PFSK-1 (cell line): ENCODE measurements around the gene MCM5.

Source experiments
- FOXP2 ChIP-seq: optimal IDR thresholded peaks from 2 replicates; pipeline ENCODE3; 2011; ENCODE audit warnings: borderline replicate concordance, control low read depth, inconsistent platforms; ENCODE audit not compliant: insufficient read depth; ENCODE audit errors: extremely low read length, extremely low read depth
- POLR2AphosphoS5 ChIP-seq: IDR thresholded peaks from 2 replicates; pipeline ENCODE4 v1.6.1; 2012; ENCODE audit warnings: low read depth, mild to moderate bottlenecking, control low read depth, low read length, moderate library complexity
- REST ChIP-seq, 2 experiments: IDR thresholded peaks; 2 replicates each; pipeline versions ENCODE4 v1.6.1 to v1.8.0; 2011 to 2012; ENCODE audit warnings: low read depth in 2 of 2, low read length in 2 of 2, control low read depth in 1 of 2, inconsistent platforms in 1 of 2, mild to moderate bottlenecking in 1 of 2, moderate library complexity in 1 of 2; ENCODE audit not compliant: insufficient read depth in 1 of 2
- SIN3A ChIP-seq: IDR thresholded peaks from 2 replicates; pipeline ENCODE4 v1.6.1; 2012; ENCODE audit warnings: mild to moderate bottlenecking, low read length, moderate library complexity, borderline replicate concordance; ENCODE audit not compliant: insufficient read depth
- TAF1 ChIP-seq: IDR thresholded peaks from 2 replicates; pipeline ENCODE4 v1.6.1; 2012; ENCODE audit warnings: low read length, control low read depth, borderline replicate concordance; ENCODE audit not compliant: insufficient read depth

Gene MCM5

GRCh38 chr22:35448523-35448922 is 48.6 kb downstream of the MCM5 start:
- no peak for TF ChIP-seq REST (IDR thresholded peaks at IDR 0.05; ENCODE audit: insufficient read depth in 1 of 2, low read depth in 2 of 2, low read length in 2 of 2)
- no peak for TF ChIP-seq FOXP2
- no peak for TF ChIP-seq POLR2AphosphoS5

DNA sequence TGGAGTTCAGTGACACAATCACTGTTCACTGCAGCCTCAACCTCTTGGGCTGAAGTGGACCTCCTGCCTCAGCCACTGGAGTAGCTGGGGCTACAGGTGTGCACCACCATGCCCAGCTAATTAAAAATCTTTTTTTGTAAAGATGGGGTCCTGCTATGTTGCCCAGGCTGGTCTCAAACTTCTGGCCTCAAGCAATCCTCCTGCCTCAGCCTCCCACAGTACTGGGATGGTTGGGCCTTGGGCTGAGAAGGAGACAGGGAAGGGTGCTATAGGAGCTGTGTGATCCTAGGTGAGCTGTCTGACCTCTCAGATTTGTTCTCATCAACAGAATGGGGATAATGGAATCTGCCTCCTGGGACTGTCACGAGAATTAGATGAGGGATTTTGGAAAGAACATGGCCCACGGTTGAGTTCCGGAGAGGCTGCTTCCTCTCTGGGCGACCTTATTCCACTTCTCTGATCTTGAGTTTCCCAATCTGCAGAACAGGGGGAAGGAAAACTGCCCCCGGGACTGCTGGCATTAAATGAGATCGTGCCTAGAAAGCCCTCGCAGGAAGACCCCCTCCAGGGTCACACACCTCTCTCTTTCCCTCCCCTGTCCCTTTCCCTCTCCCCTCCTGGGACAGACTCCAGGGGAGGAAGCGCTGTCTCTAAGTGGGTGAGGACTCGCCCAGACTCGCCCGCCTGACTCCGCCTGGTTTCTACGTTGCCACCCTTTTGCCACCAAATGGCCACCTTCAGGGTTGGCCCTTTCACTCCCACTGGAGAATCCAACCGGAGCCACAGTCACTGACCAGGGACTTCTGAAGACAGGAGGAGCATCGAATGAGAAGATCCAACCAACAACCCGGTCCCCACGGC is 50.1 kb downstream of the MCM5 start:
- TF ChIP-seq TAF1 (no peak), REST (IDR thresholded peaks at IDR 0.05; ENCODE audit: insufficient read depth in 1 of 2, low read depth in 2 of 2, low read length in 2 of 2) (no peak), SIN3A (no peak), POLR2AphosphoS5 (no peak), FOXP2 (no peak)

DNA sequence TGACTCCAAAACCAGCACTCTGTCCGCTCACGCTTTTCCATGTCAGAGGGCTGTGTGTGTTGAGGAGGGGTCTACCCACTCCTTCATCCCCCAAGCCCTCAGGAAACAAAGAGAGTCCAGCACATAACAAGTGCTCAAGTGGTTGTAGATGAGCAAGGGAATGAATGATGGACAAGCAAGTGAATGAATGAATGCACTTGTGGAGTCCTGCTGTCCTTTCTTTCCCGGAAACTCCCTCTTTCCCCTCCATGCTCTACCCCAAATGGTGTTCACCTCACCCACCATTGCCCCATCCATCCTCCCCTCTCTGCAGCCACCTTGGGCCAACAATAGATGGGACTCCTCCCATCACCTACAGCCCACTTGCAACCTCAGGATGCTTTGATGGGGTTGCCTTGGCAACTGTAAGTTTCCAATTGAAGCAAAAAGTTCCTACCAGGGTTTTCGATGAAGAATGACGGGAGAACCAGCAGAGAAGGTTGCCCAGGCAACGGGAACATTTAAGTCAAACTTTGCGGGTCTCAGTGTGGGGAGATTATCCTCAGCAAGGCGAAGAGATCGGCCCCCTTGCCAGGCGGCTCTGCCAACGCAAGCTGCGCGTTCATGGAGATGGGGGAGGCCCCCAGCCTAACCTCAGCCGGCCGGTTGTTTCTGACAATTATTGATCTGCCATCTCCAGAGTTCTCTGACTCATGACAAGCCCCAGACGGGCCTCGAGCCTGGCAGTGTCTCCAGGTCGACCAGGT is 51.1 kb downstream of the MCM5 start:
- no peak for TF ChIP-seq FOXP2
- no peak for TF ChIP-seq TAF1
- TF ChIP-seq SIN3A, result no peak
- TF ChIP-seq REST (IDR thresholded peaks at IDR 0.05; ENCODE audit: insufficient read depth in 1 of 2, low read depth in 2 of 2, low read length in 2 of 2), result no peak
- TF ChIP-seq POLR2AphosphoS5, result no peak

DNA sequence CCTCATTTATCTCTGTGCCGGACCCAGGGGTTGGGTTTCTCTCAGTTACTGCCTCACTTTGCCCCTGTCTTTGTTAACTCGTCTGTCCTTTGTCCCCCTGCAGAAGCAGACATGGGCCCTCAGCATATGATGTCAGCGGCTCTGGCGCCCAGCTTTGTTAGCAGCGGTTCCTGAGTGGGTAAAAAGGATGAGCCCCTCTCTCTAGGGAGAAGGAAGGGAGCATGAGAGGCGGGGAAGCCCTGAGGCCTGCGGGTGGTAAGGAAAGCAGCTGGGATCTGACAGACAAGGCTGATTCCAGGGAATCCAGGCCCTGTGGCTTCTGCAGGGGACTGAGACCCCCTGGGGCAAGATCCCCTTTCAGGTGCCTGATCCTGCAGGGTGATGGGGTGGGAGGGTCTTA is 51.7 kb downstream of the MCM5 start:
- TF ChIP-seq SIN3A (no peak), REST (IDR thresholded peaks at IDR 0.05; ENCODE audit: insufficient read depth in 1 of 2, low read depth in 2 of 2, low read length in 2 of 2) (no peak), POLR2AphosphoS5 (no peak), TAF1 (no peak), FOXP2 (no peak)

DNA sequence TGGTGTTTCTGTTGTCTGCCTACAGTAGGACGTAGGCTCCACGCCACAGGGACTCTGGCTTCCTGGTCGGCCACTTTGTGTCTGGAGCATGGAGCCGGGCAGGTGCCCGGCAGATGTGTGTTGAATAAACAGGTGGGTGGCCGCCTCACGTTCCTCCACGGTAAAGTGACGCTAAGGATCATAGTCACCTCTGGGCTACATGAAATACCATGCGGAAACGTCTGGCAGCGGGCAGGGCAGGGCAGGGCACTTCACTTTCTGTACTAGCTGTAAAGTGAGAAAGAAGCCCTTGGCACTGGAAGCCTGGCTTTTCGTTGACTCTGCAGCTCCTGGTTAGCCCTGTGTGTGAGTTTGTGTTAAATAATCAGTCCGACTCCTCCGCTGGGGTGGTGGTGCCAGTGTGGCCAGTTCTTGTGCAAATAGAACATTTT is 52.4 kb downstream of the MCM5 start:
- TF ChIP-seq SIN3A (no peak), POLR2AphosphoS5 (no peak), TAF1 (no peak), FOXP2 (no peak), REST (IDR thresholded peaks at IDR 0.05; ENCODE audit: insufficient read depth in 1 of 2, low read depth in 2 of 2, low read length in 2 of 2) (no peak)
